Measurements from ENCODE around the gene USP47.

The USP47 gene

GRCh38 chr11:11866203-11866602 is 24.4 kb downstream of the USP47 start:
- DNase-seq = no peak

- no peak for DNase-seq
Observed at GRCh38 chr11:11867720-11868119, 25.9 kb downstream of the USP47 start.

- no peak for DNase-seq
Observed at GRCh38 chr11:11871991-11872401, 30.2 kb downstream of the USP47 start.

GRCh38 chr11:11876458-11876857 is 34.7 kb downstream of the USP47 start:
- peak in 1 of 3 experiments; percentile 5 for DNase-seq

- DNase-seq = no peak
Observed at GRCh38 chr11:11880179-11880578, 38.4 kb downstream of the USP47 start.

- DNase-seq = no peak
Observed at GRCh38 chr11:11882539-11882938, 40.8 kb downstream of the USP47 start.

- DNase-seq = no peak
Observed at GRCh38 chr11:11884351-11884750, 42.6 kb downstream of the USP47 start.

- DNase-seq = no peak
Observed at GRCh38 chr11:11884774-11885481, 43.2 kb downstream of the USP47 start.

- no peak for DNase-seq
Observed at GRCh38 chr11:11894486-11894885, 52.7 kb downstream of the USP47 start.

- DNase-seq = no peak
Observed at GRCh38 chr11:11895672-11896071, 53.9 kb downstream of the USP47 start.

- DNase-seq = no peak
Observed at GRCh38 chr11:11898648-11899047, 56.9 kb downstream of the USP47 start.

- DNase-seq = no peak
Observed at GRCh38 chr11:11899401-11899800, 57.6 kb downstream of the USP47 start.

GRCh38 chr11:11901929-11902328 is 60.2 kb downstream of the USP47 start:
- no peak for DNase-seq

- no peak for DNase-seq
Observed at GRCh38 chr11:11909727-11910126, 68.0 kb downstream of the USP47 start.

- DNase-seq = no peak
Observed at GRCh38 chr11:11910541-11910940, 68.8 kb downstream of the USP47 start.

- no peak for DNase-seq
Observed at GRCh38 chr11:11913395-11913794, 71.6 kb downstream of the USP47 start.

- DNase-seq = no peak
Observed at GRCh38 chr11:11915625-11916024, 73.9 kb downstream of the USP47 start.

- DNase-seq = no peak
Observed at GRCh38 chr11:11916981-11917399, 75.2 kb downstream of the USP47 start.

- DNase-seq = no peak
Observed at GRCh38 chr11:11923828-11924227, 82.1 kb downstream of the USP47 start.

- DNase-seq = no peak
Observed at GRCh38 chr11:11929920-11930319, 88.1 kb downstream of the USP47 start.

GRCh38 chr11:11931461-11932055 is 89.8 kb downstream of the USP47 start:
- peak; percentile 7 to 63 (median 48) for DNase-seq

- DNase-seq = no peak
Observed at GRCh38 chr11:11935536-11935935, 93.8 kb downstream of the USP47 start.

GRCh38 chr11:11937433-11937832 is 95.7 kb downstream of the USP47 start:
- no peak for DNase-seq

- peak in 2 of 3 experiments; percentile 35 to 73 for DNase-seq
Observed at GRCh38 chr11:11937957-11938356, 96.2 kb downstream of the USP47 start.

- peak in 2 of 3 experiments; percentile 43 to 80 for DNase-seq
Observed at GRCh38 chr11:11940551-11940950, 98.8 kb downstream of the USP47 start.

Data from NCI-H1417 (cell line).